NCI-H526 treated with DMSO at 0.1 percent for 48 hours (cell line): ENCODE measurements around the gene TEAD4.

Experiments used
- DNase-seq: peaks from one replicate; lab custom pipeline; 2025; lab: John Stamatoyannopoulos, UW

TEAD4 gene

GRCh38 chr12:3083241-3083920 lies 124.2 kb downstream of the TEAD4 start:
- DNase-seq, result no peak

GRCh38 chr12:3083921-3084347 lies 124.7 kb downstream of the TEAD4 start:
- DNase-seq, result no peak

GRCh38 chr12:3084742-3085141 lies 125.5 kb downstream of the TEAD4 start:
- no peak for DNase-seq

GRCh38 chr12:3085341-3086139 lies 126.3 kb downstream of the TEAD4 start:
- DNase-seq, result no peak

GRCh38 chr12:3086211-3086610 lies 127.0 kb downstream of the TEAD4 start:
- DNase-seq, result no peak

- no peak for DNase-seq
These were observed 127.6 kb downstream of the TEAD4 start for GRCh38 chr12:3086729-3087323.

- no peak for DNase-seq
These were observed 128.8 kb downstream of the TEAD4 start for GRCh38 chr12:3087758-3088650.

- DNase-seq, result no peak
These were observed 130.4 kb downstream of the TEAD4 start for GRCh38 chr12:3089588-3089987.
